Head of caudate nucleus (tissue), 42 donors: ENCODE data around the gene ZNF197.
"Not testable (repeated sequence)": the region's sequence is repeated elsewhere in the genome, so short reads cannot be mapped to it uniquely, and the experiment has no call there.

Experiments
- DNase-seq, 42 donors: peaks; one replicate each; pipeline versions ENCODE4 v3.0.0 to v3.0.0-alpha.2; 2020 to 2021; ENCODE audit warnings: mixed read lengths in 7 of 42
- intact Hi-C: fragments of 100-400 bp; cut with DNase I; formaldehyde crosslinking; loops from one replicate; pipeline ENCODE4 v1.15.0; 2022

Gene ZNF197

DNA sequence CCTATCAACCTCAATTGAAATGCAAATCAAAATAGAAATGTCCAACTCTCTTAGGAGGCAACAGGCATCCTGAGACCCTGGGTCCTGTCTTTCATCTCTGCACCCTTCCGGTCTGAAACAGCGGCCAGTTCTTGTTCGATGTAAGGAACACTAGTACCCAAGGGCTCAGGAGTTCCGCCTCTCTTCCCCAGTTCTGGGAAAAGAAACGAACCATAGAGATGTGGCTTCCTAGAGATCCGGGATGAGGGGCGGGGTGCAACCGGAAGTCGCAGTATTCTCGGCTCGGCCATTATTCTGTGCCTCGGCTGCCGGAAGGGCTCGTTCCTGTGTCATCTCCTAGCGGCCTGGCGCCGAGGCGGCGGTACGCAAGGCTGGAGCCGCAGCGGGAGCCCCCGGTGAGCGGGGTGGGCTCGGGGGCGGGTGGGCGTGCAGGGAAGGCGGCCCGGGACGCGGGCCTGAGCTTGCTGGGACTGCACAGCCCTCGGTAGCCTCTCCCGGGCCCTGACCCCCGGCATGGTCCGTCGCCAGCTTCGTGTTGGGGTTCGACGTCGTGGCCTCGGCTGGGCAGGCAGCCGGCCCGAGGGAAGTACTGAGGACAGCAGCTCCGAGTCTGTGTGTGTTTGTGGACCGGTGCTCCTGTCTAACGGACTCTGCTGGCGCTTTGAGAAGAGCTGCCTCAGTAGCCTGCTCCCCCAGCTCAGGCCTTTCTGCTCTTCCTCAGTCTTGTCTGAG, at the start of gene ZNF197:
Gene ZNF197, plus strand, starts transcription at position 288 of the 732 bp plus-strand sequence. CDS start 4,119 bp downstream, outside the sequence.
- peak; percentile 82 to 97 (median 90) for DNase-seq
- intact Hi-C loops = no loop called here

DNA sequence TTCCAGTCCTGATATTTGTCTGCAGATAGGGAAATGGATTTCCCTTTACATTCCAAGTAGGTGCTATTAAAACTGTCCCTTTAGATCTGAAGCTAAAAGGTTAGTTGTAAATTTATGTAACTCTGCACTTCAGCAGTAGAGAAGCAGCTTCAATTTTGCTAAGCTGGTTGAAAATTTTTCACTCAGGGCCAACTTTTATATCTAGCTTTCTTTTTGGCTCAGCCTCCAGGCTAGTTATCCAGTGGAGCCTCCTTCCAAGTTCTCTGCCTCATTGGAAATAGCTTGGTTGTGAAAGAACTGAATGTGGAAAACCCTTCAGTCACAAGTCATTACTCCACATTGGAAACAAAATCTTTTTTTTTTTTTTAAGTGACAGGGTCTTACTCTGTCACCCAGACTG, 48.2 kb upstream of the ZNF197 start:
- intact Hi-C loops = no loop called here
- no peak for DNase-seq

DNA sequence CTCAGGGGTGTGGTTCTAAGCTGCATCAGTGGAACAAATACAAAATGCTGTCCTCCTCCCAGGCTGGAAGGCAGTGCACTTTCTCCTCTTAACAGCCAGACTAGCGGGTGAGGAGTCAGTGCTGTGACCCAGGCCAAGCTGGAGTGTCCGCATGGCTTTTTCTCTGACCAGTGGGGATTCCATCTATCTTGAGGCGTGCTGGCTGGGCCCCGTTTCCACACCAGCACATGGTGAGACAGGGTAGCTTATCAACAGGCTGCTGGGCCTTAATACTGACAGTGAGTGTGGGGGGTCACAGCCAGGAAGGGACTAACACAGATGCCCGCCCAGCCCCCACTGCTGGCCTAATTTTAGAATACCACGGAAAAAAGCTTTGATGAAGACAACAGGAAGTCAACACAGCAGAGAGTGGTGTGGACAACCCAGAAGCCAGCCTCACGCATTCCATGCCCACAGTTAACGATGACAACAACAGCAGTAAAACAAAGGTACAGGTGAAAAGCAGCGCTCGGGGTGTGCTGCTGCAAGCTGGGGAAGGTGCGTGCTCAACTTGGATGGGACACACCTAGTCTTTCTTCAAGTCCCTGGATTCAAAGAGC, 47.4 kb upstream of the ZNF197 start:
- DNase-seq, intact Hi-C loops: not testable (repeated sequence)

DNA sequence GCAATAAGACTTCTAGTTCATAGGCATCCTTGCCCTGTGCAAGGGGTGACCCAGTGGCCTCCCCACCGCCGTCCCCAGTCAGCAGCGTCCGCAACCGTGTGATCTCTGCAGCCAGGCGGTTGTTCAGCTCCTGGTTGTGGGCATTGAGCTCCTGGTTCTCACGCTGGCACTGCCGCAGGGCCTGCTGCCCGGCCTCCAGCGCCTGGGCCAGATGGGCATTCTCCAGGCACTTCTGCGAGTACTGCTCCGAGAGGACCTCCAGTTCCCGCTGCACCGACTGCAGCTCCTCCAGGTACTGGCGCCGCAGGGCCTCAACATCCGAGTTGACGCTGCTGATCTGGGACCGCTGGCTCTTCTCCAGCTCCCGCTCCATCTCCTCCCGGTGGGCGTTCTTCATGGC, 46.5 kb upstream of the ZNF197 start:
- DNase-seq, intact Hi-C loops: not testable (repeated sequence)

DNA sequence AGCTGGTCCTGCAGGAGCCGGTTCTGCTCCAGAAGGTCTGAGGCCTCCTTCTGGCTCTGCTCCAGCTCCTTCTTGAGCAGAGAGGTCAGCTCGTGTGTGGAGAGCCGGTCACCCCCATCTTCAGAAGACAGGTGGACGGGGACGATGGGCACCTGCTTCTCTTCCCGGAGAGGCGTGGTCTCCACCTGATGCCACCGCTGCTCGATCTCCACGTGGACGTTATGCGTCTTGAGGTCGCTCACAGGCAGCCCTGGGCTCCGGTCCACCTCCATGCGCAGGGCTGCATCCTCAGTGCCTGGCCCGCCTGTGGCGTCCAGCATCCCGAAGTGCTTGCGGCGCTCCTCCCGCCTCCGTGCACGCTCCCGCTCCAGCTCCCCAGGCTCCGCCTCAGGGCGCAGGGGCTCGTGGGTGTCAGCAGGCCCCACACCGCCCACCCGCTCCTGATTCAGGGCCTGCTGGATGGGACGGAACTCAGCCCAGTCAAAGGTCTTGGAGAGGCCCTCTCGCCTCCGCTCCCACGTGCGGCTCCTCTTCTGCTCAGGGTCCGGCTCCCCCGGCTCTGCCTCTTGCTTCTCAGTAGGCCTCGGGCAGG, 45.8 kb upstream of the ZNF197 start:
- intact Hi-C loops, DNase-seq: not testable (repeated sequence)

DNA sequence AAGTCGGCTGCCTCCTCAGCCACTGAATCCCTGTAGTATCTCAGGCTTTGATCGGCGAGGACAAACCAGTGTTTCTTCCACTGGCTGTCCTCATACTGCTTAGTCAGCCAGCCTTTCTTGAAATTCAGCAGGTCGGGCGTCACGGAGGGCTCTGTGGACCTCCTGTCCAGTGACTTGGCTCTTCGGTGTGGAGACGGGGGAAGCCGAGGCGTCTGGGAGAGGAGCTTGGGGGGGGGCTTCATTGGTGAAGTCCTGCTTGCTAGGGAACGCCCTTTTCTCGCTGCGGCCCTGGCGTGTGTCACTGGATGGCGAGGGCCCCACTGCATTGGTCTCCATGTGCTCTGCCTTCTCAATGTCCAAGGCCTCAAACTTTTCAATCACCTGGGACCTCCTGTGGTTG, 45.1 kb upstream of the ZNF197 start:
- intact Hi-C loops, DNase-seq: not testable (repeated sequence)

DNA sequence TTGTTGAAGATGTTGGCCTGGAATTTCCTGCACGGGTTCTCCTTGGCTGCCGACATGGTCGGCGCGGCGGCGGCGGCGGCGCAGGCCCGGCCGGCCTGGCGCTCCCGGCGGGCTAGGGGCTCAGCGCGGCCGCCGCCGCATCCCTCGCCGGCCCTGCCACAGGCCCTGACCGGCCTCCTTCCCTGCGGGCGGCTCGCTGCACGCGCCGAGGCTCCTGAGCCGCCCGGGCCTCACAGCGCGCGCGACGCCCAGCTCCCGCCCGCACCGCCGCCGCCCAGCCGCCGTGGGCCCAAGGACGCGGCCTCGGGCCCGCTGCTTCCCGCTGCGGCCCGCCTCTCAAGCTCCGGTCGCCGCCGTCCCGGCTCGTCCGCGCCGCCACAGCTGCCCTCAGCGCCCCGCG, 43.9 kb upstream of the ZNF197 start:
- DNase-seq, intact Hi-C loops: not testable (repeated sequence)

DNA sequence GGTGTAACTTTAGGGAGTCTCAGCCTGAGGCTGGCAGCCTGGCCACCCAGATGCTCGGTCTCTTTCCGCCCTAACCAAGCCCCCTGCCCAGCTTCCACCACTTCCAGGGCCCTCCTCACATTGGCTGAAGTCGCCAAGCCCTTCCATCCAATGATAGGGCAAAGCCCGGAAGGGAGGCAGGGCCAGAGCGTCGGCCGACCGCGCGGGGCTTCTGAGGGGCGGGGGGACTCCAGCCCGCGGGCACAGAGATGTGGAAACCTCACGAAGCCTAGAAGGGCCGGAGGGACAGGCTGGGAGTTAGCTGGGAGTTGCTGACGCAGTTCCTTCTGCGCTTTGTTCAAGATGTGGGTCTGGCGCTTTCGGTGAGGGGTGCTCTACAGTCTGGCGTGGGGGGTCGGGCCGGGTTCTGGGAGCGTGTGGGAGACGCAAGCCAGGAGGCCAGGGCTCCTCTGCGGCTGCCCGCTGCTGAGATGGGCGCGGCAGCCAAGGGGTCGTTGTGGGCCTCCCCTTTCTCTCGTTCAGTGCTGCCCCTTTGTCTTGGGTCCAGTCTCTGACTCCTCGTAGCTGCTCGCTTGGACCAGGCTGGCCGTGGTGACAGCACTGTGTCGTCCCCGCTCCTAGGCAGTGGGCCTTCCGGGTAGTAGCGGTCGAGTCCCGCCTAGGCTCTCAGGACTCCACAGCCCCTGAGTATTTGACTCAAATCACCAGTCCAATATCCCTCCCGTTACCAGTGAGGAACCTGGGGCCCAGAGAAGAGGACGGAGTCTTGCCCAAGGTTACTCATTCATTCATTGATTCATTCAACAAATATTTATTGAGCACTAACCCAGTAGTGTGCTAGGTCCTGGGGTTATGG, 40.0 kb upstream of the ZNF197 start, which contains the start of gene ZNF660:
Gene ZNF660, plus strand, starts transcription at position 319 of the 856 bp plus-strand sequence. CDS start 9,230 bp downstream, outside the sequence.
- DNase-seq = peak; percentile 34 to 82 (median 65)
- intact Hi-C loops = no loop called here

DNA sequence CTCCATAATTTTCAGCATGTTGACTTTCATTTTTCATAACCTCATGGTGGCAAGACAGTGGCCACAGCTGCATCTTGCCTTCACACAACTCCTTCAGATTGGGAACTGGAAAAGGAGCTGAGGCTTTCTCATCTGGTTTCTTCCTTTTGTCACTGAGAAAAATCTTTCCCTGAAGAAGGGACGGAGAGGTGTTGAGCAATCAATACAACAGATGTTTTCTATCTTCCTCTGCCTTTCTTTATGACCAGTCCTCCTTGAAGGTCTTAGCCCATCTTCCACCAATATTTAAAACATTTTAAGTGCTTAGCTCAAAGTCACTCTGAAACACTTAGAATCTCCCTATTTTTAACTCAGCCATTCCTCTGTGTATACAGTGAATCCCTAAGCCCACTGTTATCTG, 28.2 kb upstream of the ZNF197 start:
- intact Hi-C loops = no loop called here
- DNase-seq = no peak

DNA sequence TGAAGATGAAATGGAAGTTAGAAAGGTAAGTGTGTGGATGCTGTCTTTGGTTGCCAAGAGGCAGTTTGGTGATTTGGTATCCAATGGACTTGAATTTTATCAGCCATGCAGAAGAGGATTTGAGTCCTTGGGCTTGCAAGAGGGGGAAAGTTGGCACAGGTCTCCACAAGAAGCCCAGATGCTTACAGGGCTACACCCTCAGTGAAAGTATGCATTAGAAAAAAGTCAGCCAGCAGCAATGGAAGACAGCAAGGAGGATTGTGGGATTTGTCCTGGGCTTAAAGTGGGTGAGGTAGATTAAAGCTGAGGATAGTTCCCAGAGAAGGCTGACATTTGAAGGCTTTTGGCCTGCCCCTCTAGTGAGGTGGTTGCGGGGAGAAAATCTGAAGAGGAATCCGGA, 23.1 kb upstream of the ZNF197 start:
- no peak for DNase-seq
- intact Hi-C loops = no loop called here

DNA sequence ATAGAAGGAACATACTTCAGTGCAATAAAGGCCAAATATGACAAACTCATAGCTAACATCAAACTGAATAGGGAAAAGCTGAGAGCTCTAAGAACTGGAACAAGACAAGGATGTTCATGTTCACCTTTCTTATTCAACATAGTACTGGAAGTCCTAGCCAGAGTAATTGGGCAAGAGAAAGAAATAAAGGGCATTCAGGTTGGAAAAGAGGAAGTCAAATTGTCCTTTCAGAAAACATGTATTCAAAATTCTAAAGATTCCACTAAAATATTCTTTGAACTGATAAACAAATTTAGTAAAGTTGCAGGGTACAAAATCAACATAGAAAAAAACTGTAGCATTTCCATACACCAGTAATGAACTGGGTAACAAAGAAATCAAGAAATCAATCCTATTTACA, 12.2 kb upstream of the ZNF197 start:
- no peak for DNase-seq
- intact Hi-C loops = no loop called here

DNA sequence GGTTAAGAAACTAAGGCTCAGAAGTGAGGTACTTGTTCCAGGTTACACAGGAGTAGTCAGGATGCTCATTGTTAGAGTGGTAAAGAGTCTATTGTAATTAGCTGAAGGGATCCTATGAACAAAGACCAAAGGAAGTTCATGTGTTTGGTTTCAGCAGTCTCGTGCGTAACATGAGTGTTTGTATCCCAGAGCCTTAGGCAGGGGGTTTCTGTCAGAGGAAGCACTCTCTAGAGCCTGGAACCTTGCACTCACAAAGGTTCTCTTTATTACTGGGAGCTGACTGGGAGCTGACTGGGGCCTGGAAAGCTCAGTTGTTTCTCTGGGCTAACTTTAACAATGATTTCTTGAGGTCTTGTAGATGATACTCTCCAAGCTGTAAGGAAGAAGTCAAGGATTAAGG, 3.9 kb downstream of the ZNF197 start:
- intact Hi-C loops = no loop called here
- DNase-seq = no peak

DNA sequence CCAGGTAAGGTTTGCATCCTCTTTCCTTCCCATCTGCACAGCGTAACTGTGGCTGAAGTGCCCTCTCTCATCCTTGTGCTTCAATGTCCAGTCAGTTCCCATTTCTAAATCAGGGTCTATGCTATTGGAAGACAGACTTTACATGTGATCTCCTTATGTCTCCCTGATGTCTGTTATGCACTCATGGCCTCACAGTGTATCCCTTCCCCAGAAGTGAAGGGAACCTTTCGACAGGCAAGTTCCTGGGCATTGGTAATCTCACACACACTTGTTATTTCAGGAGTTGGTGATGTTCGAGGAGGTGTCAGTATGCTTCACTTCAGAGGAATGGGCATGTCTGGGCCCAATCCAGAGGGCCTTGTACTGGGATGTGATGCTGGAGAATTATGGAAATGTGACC, 7.4 kb downstream of the ZNF197 start:
- intact Hi-C loops = no loop called here
- no peak for DNase-seq

DNA sequence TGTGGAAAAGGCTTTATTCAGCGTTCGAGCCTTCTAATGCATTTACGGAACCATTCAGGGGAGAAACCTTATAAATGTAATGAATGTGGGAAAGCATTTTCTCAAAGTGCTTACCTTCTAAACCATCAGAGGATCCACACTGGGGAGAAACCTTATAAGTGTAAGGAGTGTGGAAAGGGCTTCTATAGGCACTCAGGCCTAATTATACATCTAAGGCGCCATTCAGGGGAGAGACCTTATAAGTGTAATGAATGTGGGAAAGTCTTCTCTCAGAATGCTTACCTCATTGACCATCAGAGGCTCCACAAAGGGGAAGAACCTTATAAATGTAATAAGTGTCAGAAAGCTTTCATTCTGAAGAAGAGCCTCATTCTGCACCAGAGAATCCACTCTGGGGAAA, 17.5 kb downstream of the ZNF197 start:
- intact Hi-C loops = no loop called here

DNA sequence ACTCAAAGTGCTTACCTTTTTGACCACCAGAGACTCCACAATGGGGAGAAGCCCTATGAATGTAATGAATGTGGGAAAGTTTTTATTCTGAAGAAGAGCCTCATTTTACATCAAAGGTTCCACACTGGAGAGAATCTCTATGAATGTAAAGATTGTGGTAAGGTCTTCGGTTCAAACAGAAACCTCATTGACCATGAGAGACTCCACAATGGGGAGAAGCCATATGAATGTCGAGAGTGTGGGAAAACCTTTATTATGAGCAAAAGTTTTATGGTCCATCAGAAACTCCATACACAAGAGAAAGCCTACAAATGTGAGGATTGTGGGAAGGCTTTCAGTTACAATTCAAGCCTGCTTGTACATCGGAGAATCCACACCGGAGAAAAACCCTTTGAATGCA, 18.2 kb downstream of the ZNF197 start:
- intact Hi-C loops = no loop called here
- no peak for DNase-seq

More for the DNA sequence above, 17.5 kb downstream of the ZNF197 start:
- DNase-seq = no peak

DNA sequence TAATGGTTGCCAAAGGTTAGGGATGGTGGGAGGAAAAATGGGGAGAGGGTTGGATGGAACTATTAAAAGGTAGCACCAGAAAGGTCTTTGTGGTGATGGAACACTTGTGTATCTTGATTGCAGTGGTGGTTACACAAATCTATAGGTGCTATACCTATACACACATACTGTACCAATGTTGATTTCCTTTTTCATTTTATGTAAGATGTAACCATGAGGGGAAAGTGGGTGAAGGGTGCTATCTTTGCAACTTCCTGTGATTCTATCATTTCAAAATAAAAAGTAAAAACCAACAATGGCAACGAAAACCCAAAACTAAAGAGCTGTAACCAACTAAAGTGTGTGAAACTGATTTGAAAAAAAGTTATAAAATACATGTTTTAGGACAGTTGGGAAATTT, 22.9 kb downstream of the ZNF197 start:
- intact Hi-C loops = no loop called here

DNA sequence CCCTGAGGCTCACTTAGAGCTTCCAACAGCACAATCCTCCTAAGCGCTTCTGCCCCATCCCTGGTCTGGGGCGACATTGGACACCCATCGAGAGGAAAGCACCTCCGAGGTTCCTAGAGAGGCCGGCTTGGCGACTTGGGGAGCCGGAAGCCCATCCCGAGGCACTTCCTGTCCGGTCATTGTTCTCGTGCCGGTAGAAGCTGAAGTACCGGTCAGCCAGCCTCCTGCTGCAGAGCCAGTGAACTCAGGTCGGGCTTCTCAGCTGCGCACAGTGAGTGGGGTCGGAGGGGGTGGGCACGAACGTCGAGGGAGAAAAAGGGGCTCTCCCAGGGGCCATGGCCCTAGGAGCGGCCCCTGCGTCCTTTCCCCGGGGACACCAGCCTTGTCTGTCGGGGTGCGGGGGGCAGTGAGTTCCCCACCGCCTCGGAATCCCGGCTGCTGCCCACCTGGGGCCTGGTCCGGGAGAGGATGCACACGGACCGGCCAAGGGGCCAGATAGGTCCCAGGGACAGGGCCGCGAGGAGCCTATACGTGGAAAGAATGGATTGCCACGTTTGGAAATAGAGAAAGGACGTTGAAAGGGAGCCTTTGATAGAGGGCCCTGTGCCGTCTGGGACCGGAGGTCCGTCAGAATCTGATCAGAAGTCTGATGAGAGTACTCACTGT, 23.9 kb downstream of the ZNF197 start, which contains the start of gene ZNF35:
Gene ZNF35, plus strand, starts transcription at position 169 of the 666 bp plus-strand sequence. CDS start 2,336 bp downstream, outside the sequence.
- intact Hi-C loops = no loop called here
- peak; percentile 77 to 94 (median 85) for DNase-seq

More for the DNA sequence above, 22.9 kb downstream of the ZNF197 start:
- DNase-seq = no peak

DNA sequence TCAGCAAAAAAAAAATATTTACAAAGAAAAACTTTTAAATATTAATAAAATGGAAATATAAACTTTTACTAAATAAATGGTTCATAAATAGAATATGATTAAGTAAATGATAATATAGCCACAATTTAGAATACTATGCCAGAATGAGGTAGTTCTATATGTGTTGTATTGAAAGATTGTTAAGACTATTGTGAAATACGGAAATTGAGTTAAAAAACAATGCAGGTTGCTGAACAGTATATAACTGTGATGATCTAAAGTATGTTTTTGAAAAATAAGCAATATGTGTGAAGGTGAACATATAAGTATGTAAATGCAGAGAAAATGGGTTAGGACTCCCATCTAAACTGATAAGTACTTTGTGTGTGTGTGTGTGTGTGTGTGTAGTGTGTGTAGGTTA, 24.9 kb downstream of the ZNF197 start:
- DNase-seq = no peak
- intact Hi-C loops = no loop called here

DNA sequence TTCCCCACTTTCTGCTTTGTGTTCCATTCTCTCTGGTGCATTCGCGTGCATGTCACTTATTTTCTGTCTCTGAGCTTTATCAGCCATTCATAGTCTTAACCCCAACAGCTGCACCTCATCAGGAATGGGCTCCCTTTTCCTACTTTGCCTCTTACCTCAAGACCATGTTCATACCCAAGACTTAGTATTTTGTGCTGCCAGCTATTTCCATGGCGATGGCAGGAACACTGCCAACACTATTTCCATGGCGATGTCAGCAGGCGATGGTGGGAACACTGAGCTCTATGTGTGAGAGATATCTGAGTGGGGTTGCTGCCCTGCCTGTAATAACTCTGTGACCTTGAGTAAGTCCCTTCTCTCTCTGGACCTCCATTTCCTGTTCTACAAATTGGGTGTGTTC, 29.2 kb downstream of the ZNF197 start:
- DNase-seq = peak in 5 of 42 donors; percentile 14 to 41 (median 27)
- intact Hi-C loops = no loop called here
